Coronary artery (tissue), 2 donors: ENCODE measurements around the gene ARHGDIB.

Experiments
- DNase-seq: peaks from one replicate; pipeline ENCODE4 v3.0.0-alpha.2; 2017; ENCODE audit warnings: low spot score
- H3K27ac ChIP-seq, 2 donors: fragments of 200-600 bp; sonication (generic); one replicate each; pipeline ENCODE4 v1.5.1; 2016 to 2019
- H3K4me3 ChIP-seq: fragments of 200-600 bp; sonication (generic); 2 replicates; pipeline ENCODE4 v1.5.1; 2016; ENCODE audit warnings: mild to moderate bottlenecking, moderate library complexity
- CTCF ChIP-seq: fragments of 200-600 bp; sonication (generic); IDR thresholded peaks from one replicate; pipeline ENCODE4 v1.5.1; 2019; ENCODE audit warnings: antibody characterized with exemption

ARHGDIB gene

GRCh38 chr12:14903386-14904098 is 57.9 kb downstream of the ARHGDIB start:
- Histone ChIP-seq H3K4me3 (no peak overlapping the region), H3K27ac (peak overlapping the region; percentile 39 to 68)
- no peak for DNase-seq
- no peak for TF ChIP-seq CTCF

DNA sequence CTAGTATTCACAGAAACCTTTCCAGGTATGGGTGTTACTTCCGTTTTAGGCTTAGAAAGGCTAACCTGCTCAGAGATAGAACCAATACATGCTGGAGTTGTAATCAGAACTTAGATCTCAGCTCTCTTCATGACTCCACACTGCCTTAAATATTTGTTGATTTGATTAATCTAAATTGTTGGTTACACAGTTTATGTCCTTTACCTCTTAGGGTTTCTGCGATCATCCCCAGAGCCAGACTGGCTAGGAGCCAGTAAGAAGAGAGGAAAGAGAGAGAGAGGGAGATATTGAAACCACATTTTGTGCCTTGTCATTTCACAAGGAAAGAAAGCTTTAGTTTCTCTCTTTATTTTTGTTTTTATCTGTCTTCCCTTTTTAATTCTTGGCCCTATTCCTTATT is 58.9 kb downstream of the ARHGDIB start:
- DNase-seq, result no peak
- Histone ChIP-seq H3K27ac (peak overlapping the region; percentile 39 to 69), H3K4me3 (no peak overlapping the region)
- TF ChIP-seq CTCF, result no peak

DNA sequence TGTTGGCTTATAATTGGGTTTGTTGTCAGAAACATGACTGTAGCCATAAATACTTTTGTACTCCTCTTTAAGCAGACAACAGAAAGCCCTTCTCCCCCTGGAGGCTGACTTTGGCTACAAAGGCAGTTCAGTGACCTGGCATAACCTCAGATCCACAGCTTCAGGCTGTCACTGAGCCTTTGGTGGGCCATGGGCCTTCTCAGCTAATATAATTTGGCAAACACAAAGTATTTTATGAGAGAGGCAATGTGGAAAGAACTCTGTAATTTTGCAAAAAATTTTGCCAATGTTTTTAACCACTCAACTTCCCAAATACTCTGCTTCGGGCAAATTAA is 60.2 kb downstream of the ARHGDIB start:
- no peak for DNase-seq
- no peak overlapping the region for H3K4me3 ChIP-seq
- peak overlapping the region in 1 of 2 donors; percentile 43 for H3K27ac ChIP-seq
- TF ChIP-seq CTCF, result no peak

DNA sequence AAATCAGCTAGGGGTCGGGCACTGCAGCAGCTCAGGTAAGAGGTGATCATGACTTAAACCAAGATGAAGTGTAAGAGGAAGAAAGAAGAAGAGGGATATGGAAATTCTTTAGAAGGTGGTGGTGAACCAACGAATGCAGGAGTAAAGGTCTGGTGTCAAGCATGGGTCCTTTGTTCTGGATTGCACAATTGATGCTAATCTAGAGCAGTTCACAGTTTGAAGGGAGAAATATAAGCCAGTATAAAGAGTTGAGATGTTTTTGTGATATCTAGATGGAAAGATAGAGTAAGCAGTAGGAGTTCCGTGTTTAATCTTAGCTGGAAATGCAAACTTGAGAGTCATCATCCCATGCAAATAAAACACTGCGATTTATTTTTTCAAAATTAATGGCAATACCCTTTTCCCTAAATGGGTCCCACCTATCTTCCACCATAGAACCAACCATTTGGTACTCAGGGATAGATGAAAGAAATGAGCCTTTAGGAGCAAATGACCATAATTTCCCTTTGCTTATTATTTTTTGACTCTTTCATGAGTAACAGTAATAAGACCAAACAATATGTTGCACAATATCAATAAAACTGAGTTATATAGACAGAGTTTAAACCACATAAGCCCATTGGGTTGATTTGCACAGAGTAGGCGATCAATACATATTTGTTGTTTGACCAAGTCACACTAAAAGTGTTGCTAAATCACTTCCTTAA is 60.7 kb downstream of the ARHGDIB start:
- no peak for DNase-seq
- peak overlapping the region in 1 of 2 donors; percentile 43 for H3K27ac ChIP-seq
- TF ChIP-seq CTCF, result no peak
- H3K4me3 ChIP-seq, result no peak overlapping the region

DNA sequence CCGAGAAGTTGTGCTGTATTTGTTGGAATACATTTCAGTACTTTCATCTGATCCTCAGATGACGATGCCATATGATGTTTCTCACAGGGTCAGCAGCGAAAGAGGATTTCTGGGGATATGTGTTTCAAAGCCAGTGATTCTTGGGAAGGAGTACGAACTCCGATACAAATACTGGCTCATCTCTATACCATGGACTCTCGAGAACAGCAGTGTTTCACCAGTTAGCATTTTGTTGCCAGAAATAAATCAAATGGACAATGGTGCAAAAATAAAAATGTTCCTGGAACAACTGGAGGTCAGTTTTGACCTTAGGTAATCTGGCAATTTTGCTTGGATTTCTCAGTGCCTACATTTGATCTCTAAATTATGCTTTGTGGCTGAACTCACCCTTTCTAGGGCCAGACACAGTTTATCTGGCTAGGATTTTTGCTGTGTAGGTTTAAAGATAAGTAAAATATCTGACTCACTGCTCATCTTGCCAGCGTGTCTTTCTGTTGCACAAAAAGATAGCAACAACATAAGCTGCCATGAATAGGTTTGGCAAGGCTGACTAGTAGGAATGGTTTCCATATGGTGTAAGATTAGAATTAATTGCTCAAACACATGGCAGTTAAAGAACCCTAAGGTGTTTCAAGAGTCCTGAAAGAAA is 64.8 kb downstream of the ARHGDIB start:
- DNase-seq, result no peak
- peak overlapping the region; percentile 28 to 75 for H3K27ac ChIP-seq
- no peak for TF ChIP-seq CTCF
- H3K4me3 ChIP-seq, result peak overlapping the region; percentile 31

- no peak for DNase-seq
- peak; percentile 8 for TF ChIP-seq CTCF
- peak overlapping the region; percentile 28 for H3K4me3 ChIP-seq
- peak overlapping the region; percentile 82 to 88 for H3K27ac ChIP-seq
Observed at GRCh38 chr12:14893506-14894250, 67.7 kb downstream of the ARHGDIB start.
